ENCODE measurements around the gene C16orf86.
A peak's percentile ranks its signal among the peaks of the same experiment; 100 is the strongest.

C16orf86 gene, protein sequence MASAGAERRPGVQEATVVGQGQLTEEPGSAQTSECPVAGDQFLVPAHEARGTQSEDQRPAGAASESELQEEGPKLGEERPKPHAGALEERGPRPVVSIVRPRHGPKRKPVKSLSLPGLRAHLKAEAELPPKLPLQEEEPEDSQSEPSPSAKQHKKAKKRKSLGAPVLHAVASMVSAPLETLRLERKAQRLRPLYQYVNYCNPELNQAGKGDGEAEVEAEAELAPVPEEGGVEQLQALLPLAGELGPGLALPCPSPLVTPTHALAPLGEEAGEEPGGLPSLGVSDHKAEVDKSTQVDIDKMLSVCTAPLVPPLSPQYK

DNA sequence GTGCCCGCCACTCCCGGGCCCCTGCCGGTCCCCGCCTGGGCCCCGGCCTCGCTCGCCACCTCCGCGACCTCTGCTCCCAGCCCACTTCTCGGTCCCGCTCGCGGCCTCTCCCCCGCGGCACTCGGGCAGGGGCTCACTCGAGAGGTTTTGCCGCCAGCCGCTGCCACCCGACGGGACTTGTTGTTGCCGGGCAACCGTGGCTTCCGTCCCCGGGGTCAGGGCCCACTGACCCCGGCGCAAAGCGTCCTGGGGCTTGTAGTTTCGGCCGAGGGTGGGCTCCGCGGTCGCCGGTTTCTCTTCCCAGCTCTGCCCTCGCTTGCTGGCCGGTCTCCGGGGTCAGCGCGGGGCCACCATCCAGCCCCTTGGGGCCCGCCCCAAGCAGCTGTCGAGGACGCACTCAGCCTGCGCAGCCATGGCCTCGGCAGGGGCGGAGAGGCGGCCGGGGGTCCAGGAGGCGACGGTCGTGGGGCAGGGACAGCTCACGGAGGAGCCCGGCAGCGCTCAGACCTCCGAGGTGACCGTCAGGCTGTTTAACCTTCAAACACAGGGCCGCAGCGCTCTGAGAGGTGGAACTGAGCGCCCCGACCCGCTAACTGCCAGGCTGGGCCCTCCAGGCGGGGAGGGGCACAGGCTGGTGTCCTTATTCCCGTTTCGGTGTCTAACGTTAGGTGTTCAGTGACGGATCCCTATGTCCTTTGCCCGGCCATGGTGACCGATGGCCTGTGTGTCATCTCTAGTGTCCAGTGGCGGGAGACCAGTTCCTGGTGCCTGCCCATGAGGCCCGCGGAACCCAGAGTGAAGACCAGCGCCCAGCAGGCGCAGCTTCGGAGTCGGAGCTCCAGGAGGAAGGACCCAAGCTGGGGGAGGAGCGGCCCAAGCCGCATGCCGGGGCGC is at the start of gene C16orf86, which contains the start of gene ENKD1:
Gene C16orf86, plus strand, starts transcription at position 256 of the 894 bp plus-strand sequence. Its CDS starts 157 bp downstream, at position 413.
Gene ENKD1, minus strand, starts transcription at position 192 of the 894 bp plus-strand sequence. CDS start 308 bp downstream, outside the sequence.
- CTCF ChIA-PET = interaction anchor here (0.6 to 18.5 kb wide), 37 partner anchors 8 to 550 kb away, joined by 3 to 357 read pairs (median 5); partner anchors contain the start of genes ACD, ATP6V0D1, CARMIL2 and CTCF
- TF ChIP-seq, protein P1, sequence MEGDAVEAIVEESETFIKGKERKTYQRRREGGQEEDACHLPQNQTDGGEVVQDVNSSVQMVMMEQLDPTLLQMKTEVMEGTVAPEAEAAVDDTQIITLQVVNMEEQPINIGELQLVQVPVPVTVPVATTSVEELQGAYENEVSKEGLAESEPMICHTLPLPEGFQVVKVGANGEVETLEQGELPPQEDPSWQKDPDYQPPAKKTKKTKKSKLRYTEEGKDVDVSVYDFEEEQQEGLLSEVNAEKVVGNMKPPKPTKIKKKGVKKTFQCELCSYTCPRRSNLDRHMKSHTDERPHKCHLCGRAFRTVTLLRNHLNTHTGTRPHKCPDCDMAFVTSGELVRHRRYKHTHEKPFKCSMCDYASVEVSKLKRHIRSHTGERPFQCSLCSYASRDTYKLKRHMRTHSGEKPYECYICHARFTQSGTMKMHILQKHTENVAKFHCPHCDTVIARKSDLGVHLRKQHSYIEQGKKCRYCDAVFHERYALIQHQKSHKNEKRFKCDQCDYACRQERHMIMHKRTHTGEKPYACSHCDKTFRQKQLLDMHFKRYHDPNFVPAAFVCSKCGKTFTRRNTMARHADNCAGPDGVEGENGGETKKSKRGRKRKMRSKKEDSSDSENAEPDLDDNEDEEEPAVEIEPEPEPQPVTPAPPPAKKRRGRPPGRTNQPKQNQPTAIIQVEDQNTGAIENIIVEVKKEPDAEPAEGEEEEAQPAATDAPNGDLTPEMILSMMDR (IDR thresholded peaks at IDR 0.05; ENCODE audit: control extremely low read depth, extremely low read depth, low read depth, missing control alignments) = no peak
- DNase-seq (ENCODE audit: extremely low spot score) = peak; percentile 93
- POLR2A ChIA-PET = no interaction called here

DNA sequence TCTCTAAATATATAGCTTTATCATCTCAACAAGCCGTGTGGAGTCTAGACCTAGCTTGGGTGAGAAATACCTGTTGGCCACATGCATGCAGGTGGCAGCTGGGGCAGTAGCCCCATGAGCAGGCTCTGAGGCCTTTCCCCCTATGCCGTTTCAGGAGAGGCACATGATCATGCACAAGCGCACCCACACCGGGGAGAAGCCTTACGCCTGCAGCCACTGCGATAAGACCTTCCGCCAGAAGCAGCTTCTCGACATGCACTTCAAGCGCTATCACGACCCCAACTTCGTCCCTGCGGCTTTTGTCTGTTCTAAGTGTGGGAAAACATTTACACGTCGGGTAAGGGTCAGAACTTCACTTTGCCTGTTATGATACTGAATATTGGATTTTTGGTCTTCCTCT is 38.4 kb upstream of the C16orf86 start:
- POLR2A ChIA-PET = no interaction called here
- TF ChIP-seq, protein P1 (IDR thresholded peaks at IDR 0.05; ENCODE audit: control extremely low read depth, extremely low read depth, low read depth, missing control alignments) = no peak
- CTCF ChIA-PET = interaction anchor here (1.0 kb wide), 1 partner anchor 81 kb away, joined by 3 read pairs; no protein-coding TSS in a partner anchor
- no peak for DNase-seq (ENCODE audit: extremely low spot score)

DNA sequence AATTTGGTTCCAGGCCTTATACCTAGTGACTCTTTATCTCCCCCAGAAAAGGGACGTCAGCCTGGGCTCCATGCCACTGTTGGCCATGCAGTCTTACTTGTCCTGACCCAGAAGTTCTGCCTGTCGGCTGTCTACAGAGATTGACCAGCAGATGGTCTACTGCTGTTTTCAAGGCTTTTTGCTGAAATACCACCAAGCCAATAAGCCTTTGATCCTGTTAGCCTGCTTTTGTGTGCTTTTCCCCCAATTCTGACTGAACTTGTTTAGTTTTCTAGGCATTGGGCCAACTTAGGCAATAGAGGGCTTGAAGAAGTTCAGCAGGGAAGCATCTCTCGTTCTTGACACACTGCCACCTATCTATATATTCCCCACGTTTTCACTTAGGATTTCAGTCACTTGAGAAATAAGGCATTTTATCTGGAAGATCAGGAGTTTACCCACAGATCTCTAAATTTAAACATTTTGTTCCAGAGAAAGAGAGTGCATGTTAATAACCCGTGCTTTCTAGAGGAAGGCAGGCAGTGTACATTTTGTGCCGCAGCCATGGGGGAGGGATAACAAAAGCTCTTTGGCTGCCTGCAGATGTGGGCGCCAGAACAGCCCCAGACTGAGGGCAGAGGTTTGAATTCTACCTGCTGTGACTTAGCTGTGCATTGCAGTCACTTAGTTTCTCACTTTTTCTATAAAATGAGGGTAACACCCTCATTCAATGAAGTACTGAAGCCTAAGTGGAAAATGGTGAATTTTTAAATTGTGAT is 34.0 kb upstream of the C16orf86 start:
- CTCF ChIA-PET = interaction anchor here (0.8 to 3.0 kb wide), 7 partner anchors 13 to 139 kb away, joined by 3 to 14 read pairs (median 8); partner anchors contain the start of genes CARMIL2 and CTCF
- POLR2A ChIA-PET = no interaction called here
- TF ChIP-seq, protein P1 (IDR thresholded peaks at IDR 0.05; ENCODE audit: control extremely low read depth, extremely low read depth, low read depth, missing control alignments) = no peak
- no peak for DNase-seq (ENCODE audit: extremely low spot score)

DNA sequence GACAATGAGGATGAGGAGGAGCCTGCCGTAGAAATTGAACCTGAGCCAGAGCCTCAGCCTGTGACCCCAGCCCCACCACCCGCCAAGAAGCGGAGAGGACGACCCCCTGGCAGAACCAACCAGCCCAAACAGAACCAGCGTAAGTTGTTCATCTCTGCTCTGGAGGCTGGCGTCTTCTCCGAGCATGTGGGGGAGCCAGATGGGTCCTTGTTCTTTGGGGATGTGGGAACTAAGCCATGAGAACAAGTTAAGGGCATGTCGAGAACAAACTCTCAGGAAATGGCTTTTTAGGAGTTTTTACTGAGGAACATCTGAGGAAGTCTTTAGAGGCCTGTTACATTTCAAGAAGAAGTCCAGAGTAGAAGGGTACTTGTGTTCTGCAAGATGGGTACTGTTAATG is 29.9 kb upstream of the C16orf86 start:
- POLR2A ChIA-PET = no interaction called here
- no peak for DNase-seq (ENCODE audit: extremely low spot score)
- TF ChIP-seq, protein P1 (IDR thresholded peaks at IDR 0.05; ENCODE audit: control extremely low read depth, extremely low read depth, low read depth, missing control alignments) = no peak
- CTCF ChIA-PET = interaction anchor here (1.5 to 1.6 kb wide), 2 partner anchors 7 to 18 kb away, joined by 3 read pairs; no protein-coding TSS in a partner anchor

DNA sequence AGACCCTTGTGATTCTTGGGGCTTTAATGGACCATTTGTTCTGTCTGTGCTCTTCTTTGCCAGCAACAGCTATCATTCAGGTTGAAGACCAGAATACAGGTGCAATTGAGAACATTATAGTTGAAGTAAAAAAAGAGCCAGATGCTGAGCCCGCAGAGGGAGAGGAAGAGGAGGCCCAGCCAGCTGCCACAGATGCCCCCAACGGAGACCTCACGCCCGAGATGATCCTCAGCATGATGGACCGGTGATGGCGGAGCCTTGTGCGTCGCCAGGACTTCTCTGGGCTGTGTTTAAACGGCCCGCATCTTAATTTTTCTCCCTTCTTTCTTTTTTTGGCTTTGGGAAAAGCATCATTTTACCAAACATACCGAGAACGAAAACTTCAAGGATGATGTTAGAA is 29.0 kb upstream of the C16orf86 start:
- no peak for DNase-seq (ENCODE audit: extremely low spot score)
- TF ChIP-seq, protein P1 (IDR thresholded peaks at IDR 0.05; ENCODE audit: control extremely low read depth, extremely low read depth, low read depth, missing control alignments) = no peak
- ChIA-PET POLR2A (no interaction called here), CTCF (interaction anchor here (1.3 to 10.5 kb wide), 4 partner anchors 19 to 158 kb away, joined by 3 to 157 read pairs (median 4); partner anchors contain the start of gene ATP6V0D1)
